SK-N-MC (cell line): ENCODE measurements around the gene TAS1R3.
A peak's percentile ranks its signal among the peaks of the same experiment; 100 is the strongest.

Experiments used
- DNase-seq: peaks from one replicate; pipeline ENCODE4 v3.0.0-alpha.2; 2011; ENCODE audit warnings: low read depth, low spot score
- H3K27ac ChIP-seq: fragments of 200-600 bp; sonication (generic); 2 replicates; pipeline ENCODE4 v1.5.1; 2016; ENCODE audit warnings: mixed run types
- H3K36me3 ChIP-seq: fragments of 200-600 bp; sonication (generic); 2 replicates; pipeline ENCODE4 v1.6.1; 2017; ENCODE audit warnings: antibody characterized with exemption, low read length, mixed read lengths; ENCODE audit not compliant: insufficient read depth
- H3K4me3 ChIP-seq: fragments of 200-600 bp; sonication (generic); 2 replicates; pipeline ENCODE4 v1.5.1; 2016
- H3K9ac ChIP-seq: fragments of 200-600 bp; sonication (generic); 2 replicates; pipeline ENCODE4 v1.8.0; 2017; ENCODE audit warnings: mixed run types, mixed read lengths; ENCODE audit not compliant: insufficient read length
- H3K9me3 ChIP-seq: fragments of 200-600 bp; sonication (generic); 2 replicates; pipeline ENCODE4 v1.6.1; 2017; ENCODE audit warnings: low read depth, mild to moderate bottlenecking, antibody characterized with exemption, low read length, moderate library complexity, mixed read lengths
- EZH2 ChIP-seq: fragments of 200-600 bp; sonication (generic); IDR thresholded peaks from one replicate; pipeline ENCODE4 v1.6.1; 2017; ENCODE audit warnings: antibody characterized with exemption
- FOXP2 ChIP-seq: optimal IDR thresholded peaks from 2 replicates; pipeline ENCODE3; 2011; ENCODE audit warnings: mild to moderate bottlenecking, moderate library complexity; ENCODE audit not compliant: insufficient read depth; ENCODE audit errors: extremely low read length, control extremely low read depth
- POLR2AphosphoS5 ChIP-seq: IDR thresholded peaks from 2 replicates; pipeline ENCODE4 v1.6.1; 2012; ENCODE audit warnings: mild to moderate bottlenecking, low read depth, low read length, borderline replicate concordance

Gene TAS1R3

GRCh38 chr1:1356166-1356795 lies 25.2 kb downstream of the TAS1R3 start:
- no peak overlapping the region for H3K27ac ChIP-seq
- H3K9me3 ChIP-seq = no peaks in the 10 kb centered on the region
- no peak for TF ChIP-seq FOXP2
- TF ChIP-seq POLR2AphosphoS5 = no peak
- no peak for TF ChIP-seq EZH2
- H3K9ac ChIP-seq = no peak overlapping the region
- DNase-seq = no peak
- H3K36me3 ChIP-seq = no peaks in the 10 kb centered on the region
- no peak overlapping the region for H3K4me3 ChIP-seq

- Histone ChIP-seq H3K4me3 (no peak overlapping the region), H3K27ac (no peak overlapping the region)
- DNase-seq = no peak
Observed at GRCh38 chr1:1356796-1357401, 25.8 kb downstream of the TAS1R3 start.

GRCh38 chr1:1357871-1358432 lies 26.9 kb downstream of the TAS1R3 start:
- H3K4me3 ChIP-seq = peak overlapping the region; percentile 51

More at GRCh38 chr1:1356796-1357401, 25.8 kb downstream of the TAS1R3 start:
- Histone ChIP-seq H3K9ac (no peak overlapping the region), H3K9me3 (no peaks in the 10 kb centered on the region), H3K36me3 (no peaks in the 10 kb centered on the region)
- TF ChIP-seq POLR2AphosphoS5 (no peak), EZH2 (no peak), FOXP2 (no peak)

GRCh38 chr1:1358433-1359271 lies 27.6 kb downstream of the TAS1R3 start, which contains the start of gene MXRA8:
Gene MXRA8, minus strand, starts transcription at chr1:1358555. Its CDS starts 51 bp downstream, at chr1:1358504.
- Histone ChIP-seq H3K4me3 (peak within 1 kb of the TSS; percentile 51), H3K27ac (peak within 1 kb of the TSS; percentile 86)

More at GRCh38 chr1:1357871-1358432, 26.9 kb downstream of the TAS1R3 start:
- no peak for DNase-seq
- Histone ChIP-seq H3K36me3 (no peaks in the 10 kb centered on the region), H3K27ac (peak overlapping the region; percentile 86), H3K9me3 (no peaks in the 10 kb centered on the region), H3K9ac (peak overlapping the region; percentile 51)
- TF ChIP-seq POLR2AphosphoS5 (no peak), EZH2 (no peak), FOXP2 (no peak)

GRCh38 chr1:1359308-1359663 lies 28.2 kb downstream of the TAS1R3 start:
- H3K36me3 ChIP-seq = no peaks in the 10 kb centered on the region
- peak overlapping the region; percentile 86 for H3K27ac ChIP-seq
- H3K9ac ChIP-seq = peak overlapping the region; percentile 51
- no peaks in the 10 kb centered on the region for H3K9me3 ChIP-seq
- TF ChIP-seq POLR2AphosphoS5 (no peak), EZH2 (no peak), FOXP2 (no peak)
- no peak for DNase-seq
- H3K4me3 ChIP-seq = no peak overlapping the region

More at GRCh38 chr1:1358433-1359271, 27.6 kb downstream of the TAS1R3 start, which contains the start of gene MXRA8:
- TF ChIP-seq EZH2 (no peak), POLR2AphosphoS5 (peak; percentile 69; the same call in 1 of the 2 replicates)
- H3K9me3 ChIP-seq = no peaks in the 10 kb centered on the region
- DNase-seq = no peak
- peak within 1 kb of the TSS; percentile 51 for H3K9ac ChIP-seq
- H3K36me3 ChIP-seq = no peaks in the 10 kb centered on the region

- Histone ChIP-seq H3K36me3 (no peaks in the 10 kb centered on the region), H3K9me3 (no peaks in the 10 kb centered on the region), H3K9ac (peak overlapping the region; percentile 51), H3K4me3 (no peak overlapping the region), H3K27ac (peak overlapping the region; percentile 86)
- no peak for DNase-seq
- TF ChIP-seq FOXP2 (no peak), EZH2 (no peak), POLR2AphosphoS5 (no peak)
Observed at GRCh38 chr1:1359664-1360468, 28.8 kb downstream of the TAS1R3 start.

- Histone ChIP-seq H3K27ac (no peak overlapping the region), H3K9ac (no peak overlapping the region), H3K4me3 (peak overlapping the region; percentile 21; the same call in 1 of the 2 replicates), H3K9me3 (no peaks in the 10 kb centered on the region), H3K36me3 (no peaks in the 10 kb centered on the region)
- TF ChIP-seq EZH2 = no peak
- no peak for TF ChIP-seq FOXP2
- no peak for TF ChIP-seq POLR2AphosphoS5
- no peak for DNase-seq
Observed at GRCh38 chr1:1360506-1361169, 29.6 kb downstream of the TAS1R3 start.
